Measurements from ENCODE around the gene TMEM150C.

Gene TMEM150C

DNA sequence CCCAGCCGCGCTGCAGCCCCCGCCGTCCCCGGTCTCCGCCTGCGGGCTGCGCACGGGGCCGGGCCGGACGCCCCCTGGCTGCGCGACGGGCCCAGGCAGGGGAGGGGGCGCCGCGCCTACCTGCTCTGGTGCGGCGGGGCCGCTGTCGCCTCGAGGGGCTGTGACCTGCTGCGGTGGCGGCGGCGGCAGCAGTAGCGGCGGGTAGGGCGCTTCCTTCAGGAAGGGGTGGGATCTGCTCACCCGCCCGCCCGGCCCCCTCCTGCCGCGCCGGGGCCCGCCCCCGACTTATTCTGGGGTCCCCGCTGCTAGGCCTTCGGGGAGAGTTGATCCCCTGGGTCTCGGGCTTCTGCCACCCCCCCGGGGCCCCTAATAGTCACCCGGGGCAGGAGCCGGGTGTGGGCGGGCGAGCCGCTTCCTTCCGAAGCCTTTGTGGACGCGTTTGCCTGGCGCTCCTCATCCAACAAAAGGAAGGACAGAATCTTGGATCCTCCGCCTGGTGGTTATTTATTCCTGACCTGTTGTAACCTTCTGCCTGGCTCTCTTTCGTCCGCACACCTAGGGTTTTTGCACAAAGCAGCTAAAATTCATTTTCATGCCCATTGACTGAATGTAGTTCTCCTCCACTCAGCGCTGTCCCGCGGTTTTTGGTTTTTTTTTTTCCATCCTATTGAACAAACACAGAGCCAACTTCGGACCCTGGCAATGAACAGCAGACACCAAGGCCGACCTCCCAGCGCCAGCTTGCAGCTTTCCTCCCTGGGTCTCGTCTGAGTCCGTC, at the start of gene TMEM150C:
Gene TMEM150C (minus strand): TSS at position 203 of the 778 bp plus-strand sequence. CDS start 57,331 bp downstream, outside the sequence.
- Histone ChIP-seq H3K27me3 (ENCODE audit: insufficient read depth, poor library complexity, severe bottlenecking) (peaks cover 26% of the 10 kb centered on the region), H3K36me3 (ENCODE audit: low read depth) (no peaks in the 10 kb centered on the region), H3K4me1 (ENCODE audit: insufficient read depth, poor library complexity, severe bottlenecking) (no peaks in the 10 kb centered on the region), H3K27ac (ENCODE audit: poor library complexity, severe bottlenecking) (no peak within 1 kb of the TSS), H3K9me3 (ENCODE audit: severe bottlenecking) (no peaks in the 10 kb centered on the region), H3K4me3 (ENCODE audit: severe bottlenecking) (peak within 1 kb of the TSS; percentile 46)
- TF ChIP-seq, protein P1, sequence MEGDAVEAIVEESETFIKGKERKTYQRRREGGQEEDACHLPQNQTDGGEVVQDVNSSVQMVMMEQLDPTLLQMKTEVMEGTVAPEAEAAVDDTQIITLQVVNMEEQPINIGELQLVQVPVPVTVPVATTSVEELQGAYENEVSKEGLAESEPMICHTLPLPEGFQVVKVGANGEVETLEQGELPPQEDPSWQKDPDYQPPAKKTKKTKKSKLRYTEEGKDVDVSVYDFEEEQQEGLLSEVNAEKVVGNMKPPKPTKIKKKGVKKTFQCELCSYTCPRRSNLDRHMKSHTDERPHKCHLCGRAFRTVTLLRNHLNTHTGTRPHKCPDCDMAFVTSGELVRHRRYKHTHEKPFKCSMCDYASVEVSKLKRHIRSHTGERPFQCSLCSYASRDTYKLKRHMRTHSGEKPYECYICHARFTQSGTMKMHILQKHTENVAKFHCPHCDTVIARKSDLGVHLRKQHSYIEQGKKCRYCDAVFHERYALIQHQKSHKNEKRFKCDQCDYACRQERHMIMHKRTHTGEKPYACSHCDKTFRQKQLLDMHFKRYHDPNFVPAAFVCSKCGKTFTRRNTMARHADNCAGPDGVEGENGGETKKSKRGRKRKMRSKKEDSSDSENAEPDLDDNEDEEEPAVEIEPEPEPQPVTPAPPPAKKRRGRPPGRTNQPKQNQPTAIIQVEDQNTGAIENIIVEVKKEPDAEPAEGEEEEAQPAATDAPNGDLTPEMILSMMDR (IDR thresholded peaks at IDR 0.05; ENCODE audit: poor library complexity, severe bottlenecking): peak; percentile 15
- ATAC-seq (ENCODE audit: low read depth): peak; percentile 72
- DNase-seq (ENCODE audit: low spot score): no peak

DNA sequence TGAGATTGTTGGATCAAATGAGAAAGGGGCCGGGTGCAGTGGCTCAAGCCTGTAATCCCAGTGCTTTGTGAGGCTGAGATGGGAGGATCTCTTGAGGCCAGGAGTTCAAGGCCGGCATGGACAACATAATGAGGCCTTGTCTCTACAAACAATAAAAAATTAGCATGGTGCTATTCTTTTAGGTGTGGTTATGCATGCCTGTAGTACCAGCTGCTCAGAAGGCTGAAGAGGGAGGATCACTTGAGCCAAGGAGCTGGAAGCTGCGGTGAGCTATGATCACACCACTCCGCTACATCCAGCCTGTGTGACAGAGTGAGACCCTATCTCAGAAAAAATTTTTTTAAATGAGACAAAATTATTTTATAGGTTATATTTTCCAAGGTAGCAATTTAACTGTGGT, 49.7 kb upstream of the TMEM150C start:
- DNase-seq (ENCODE audit: low spot score) (no peak), ATAC-seq (ENCODE audit: low read depth) (no peak)
- TF ChIP-seq, protein P1 (IDR thresholded peaks at IDR 0.05; ENCODE audit: poor library complexity, severe bottlenecking): no peak
- Histone ChIP-seq H3K27me3 (ENCODE audit: insufficient read depth, poor library complexity, severe bottlenecking) (no peaks in the 10 kb centered on the region), H3K4me1 (ENCODE audit: insufficient read depth, poor library complexity, severe bottlenecking) (no peaks in the 10 kb centered on the region), H3K27ac (ENCODE audit: poor library complexity, severe bottlenecking) (no peak overlapping the region), H3K9me3 (ENCODE audit: severe bottlenecking) (no peaks in the 10 kb centered on the region), H3K4me3 (ENCODE audit: severe bottlenecking) (no peak overlapping the region), H3K36me3 (ENCODE audit: low read depth) (no peaks in the 10 kb centered on the region)

DNA sequence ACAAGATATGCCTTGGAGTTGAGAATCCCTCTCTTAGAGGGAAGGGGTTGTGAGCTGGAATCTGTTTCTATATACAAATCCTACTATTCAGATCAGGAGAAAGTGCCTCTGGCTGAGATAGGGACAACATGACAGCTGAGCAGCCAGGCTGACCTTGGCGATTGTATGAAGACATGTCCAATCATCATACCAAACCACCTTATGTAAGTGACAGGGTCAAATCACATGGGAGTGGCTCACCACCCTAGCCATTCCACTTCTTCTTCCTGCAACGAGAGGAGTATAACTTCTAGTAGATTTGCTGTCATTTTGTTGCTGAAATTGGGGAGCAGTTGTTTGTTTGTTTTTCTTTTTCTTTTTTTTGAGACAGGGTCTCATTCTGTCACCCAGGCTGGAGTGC, 48.3 kb upstream of the TMEM150C start:
- Histone ChIP-seq H3K9me3 (ENCODE audit: severe bottlenecking) (no peaks in the 10 kb centered on the region), H3K4me1 (ENCODE audit: insufficient read depth, poor library complexity, severe bottlenecking) (no peaks in the 10 kb centered on the region), H3K4me3 (ENCODE audit: severe bottlenecking) (no peak overlapping the region), H3K27me3 (ENCODE audit: insufficient read depth, poor library complexity, severe bottlenecking) (no peaks in the 10 kb centered on the region), H3K27ac (ENCODE audit: poor library complexity, severe bottlenecking) (no peak overlapping the region), H3K36me3 (ENCODE audit: low read depth) (no peaks in the 10 kb centered on the region)
- ATAC-seq (ENCODE audit: low read depth) (no peak), DNase-seq (ENCODE audit: low spot score) (no peak)
- TF ChIP-seq, protein P1 (IDR thresholded peaks at IDR 0.05; ENCODE audit: poor library complexity, severe bottlenecking): no peak

DNA sequence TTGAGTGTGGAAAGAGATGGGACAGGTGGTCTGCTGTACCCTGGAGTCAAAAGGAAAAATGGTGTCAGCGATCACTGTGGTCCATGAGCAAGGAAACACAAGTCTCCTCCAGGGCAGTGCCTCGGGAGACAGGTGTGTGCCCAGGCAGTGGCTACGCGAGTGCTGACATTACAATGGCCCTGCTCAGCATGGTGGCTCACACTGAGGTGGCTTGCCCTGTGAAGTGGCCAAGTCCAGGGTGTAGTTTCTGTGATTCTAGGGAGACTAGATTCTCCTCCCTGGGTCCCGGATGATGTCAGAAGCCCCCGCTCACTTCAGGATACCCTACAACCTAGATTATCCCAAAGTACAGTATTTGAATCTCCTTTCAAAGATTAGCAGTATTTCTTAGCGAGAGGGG, 44.8 kb upstream of the TMEM150C start:
- Histone ChIP-seq H3K9me3 (ENCODE audit: severe bottlenecking) (no peaks in the 10 kb centered on the region), H3K36me3 (ENCODE audit: low read depth) (no peaks in the 10 kb centered on the region), H3K4me1 (ENCODE audit: insufficient read depth, poor library complexity, severe bottlenecking) (no peaks in the 10 kb centered on the region), H3K27me3 (ENCODE audit: insufficient read depth, poor library complexity, severe bottlenecking) (no peaks in the 10 kb centered on the region), H3K4me3 (ENCODE audit: severe bottlenecking) (no peak overlapping the region), H3K27ac (ENCODE audit: poor library complexity, severe bottlenecking) (no peak overlapping the region)
- DNase-seq (ENCODE audit: low spot score) (no peak), ATAC-seq (ENCODE audit: low read depth) (no peak)
- TF ChIP-seq, protein P1 (IDR thresholded peaks at IDR 0.05; ENCODE audit: poor library complexity, severe bottlenecking): no peak

DNA sequence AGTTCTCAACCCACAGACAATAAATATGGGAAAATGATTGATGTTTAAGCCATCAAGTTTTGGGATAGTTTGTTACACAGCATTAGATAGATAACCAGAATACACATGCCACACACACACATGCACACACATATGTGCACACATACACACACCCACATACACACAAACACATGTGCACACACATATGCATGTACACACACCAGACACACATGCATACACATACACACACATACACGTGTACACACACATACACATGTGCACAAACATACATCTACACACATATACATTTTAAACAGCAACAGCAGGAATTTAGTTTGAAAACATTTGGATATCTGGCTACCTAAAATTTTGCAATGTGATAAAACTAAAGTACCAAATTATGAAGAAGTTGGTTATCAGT, 42.7 kb upstream of the TMEM150C start:
- Histone ChIP-seq H3K27me3 (ENCODE audit: insufficient read depth, poor library complexity, severe bottlenecking) (peaks cover 5% of the 10 kb centered on the region), H3K4me3 (ENCODE audit: severe bottlenecking) (no peak overlapping the region), H3K4me1 (ENCODE audit: insufficient read depth, poor library complexity, severe bottlenecking) (no peaks in the 10 kb centered on the region), H3K36me3 (ENCODE audit: low read depth) (no peaks in the 10 kb centered on the region), H3K27ac (ENCODE audit: poor library complexity, severe bottlenecking) (no peak overlapping the region), H3K9me3 (ENCODE audit: severe bottlenecking) (no peaks in the 10 kb centered on the region)
- DNase-seq (ENCODE audit: low spot score): no peak
- TF ChIP-seq, protein P1 (IDR thresholded peaks at IDR 0.05; ENCODE audit: poor library complexity, severe bottlenecking): no peak
- ATAC-seq (ENCODE audit: low read depth): no peak
